NCI-H1092 treated with DMSO at 0.1 percent for 48 hours (cell line): ENCODE measurements around the gene NBAS.

Experiments
- DNase-seq: peaks from one replicate; lab custom pipeline; 2025; lab: John Stamatoyannopoulos, UW

The NBAS gene

GRCh38 chr2:15306706-15307105 lies 254.4 kb downstream of the NBAS start:
- no peak for DNase-seq

GRCh38 chr2:15303874-15304273 lies 257.3 kb downstream of the NBAS start:
- no peak for DNase-seq

- no peak for DNase-seq
Observed at GRCh38 chr2:15302154-15302553, 259.0 kb downstream of the NBAS start.

- DNase-seq, result no peak
Observed at GRCh38 chr2:15300624-15301573, 260.2 kb downstream of the NBAS start.

GRCh38 chr2:15299904-15300520 lies 261.1 kb downstream of the NBAS start:
- DNase-seq, result no peak

DNA sequence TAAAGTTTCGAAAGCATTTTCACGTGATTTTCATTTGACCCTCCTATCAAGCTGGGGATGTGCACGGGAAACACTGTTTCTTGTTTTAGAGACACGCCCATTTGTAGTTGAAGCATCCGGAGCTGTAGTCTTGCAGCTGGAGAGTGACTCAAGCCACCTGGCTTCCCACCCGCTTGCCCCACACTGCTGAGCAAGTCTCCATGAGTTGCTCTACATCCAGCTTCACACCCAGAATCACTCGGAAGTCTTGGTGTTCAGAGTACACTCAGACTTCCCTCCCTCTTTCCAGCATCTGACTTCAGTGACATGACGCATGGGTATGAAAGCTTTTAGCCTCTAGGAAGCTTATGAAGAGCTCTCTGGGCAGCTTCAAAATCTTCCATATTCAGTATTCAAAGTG lies 262.4 kb downstream of the NBAS start:
- DNase-seq, result no peak

- DNase-seq, result no peak
Observed at GRCh38 chr2:15293262-15293937, 267.7 kb downstream of the NBAS start.

DNA sequence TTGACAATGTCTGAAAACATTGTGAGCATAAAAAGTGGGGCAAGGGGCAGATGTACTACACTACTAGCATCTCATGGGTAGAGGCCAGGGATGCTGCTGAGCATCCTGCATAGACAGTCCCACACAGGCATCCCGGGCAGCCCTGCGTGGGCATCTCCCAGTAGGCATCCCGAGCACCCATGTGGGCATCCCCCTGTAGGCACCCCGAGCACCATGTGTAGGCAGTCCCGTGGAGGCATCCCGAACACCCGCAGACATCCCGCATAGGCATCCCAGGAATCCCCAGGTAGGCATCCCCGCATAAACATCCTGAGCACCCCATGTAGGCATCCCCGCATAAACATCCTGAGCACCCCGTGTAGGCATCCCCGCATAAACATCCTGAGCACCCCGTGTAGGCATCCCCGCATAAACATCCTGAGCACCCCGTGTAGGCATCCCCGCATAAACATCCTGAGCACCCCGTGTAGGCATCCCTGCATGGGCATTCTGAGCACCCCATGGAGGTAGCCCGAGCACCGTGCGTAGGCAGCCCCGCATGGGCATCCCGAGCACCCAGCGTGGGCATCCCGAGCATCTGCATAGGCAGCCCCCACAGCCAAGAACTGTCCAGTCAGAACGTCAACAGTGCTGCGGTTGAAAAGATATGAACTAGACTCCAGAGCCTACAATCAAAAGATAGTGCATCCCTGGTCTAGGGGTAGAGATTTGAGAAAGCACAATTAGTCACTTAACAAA lies 273.5 kb downstream of the NBAS start:
- no peak for DNase-seq

GRCh38 chr2:15284614-15285013 lies 276.5 kb downstream of the NBAS start:
- peak; percentile 1 for DNase-seq

DNA sequence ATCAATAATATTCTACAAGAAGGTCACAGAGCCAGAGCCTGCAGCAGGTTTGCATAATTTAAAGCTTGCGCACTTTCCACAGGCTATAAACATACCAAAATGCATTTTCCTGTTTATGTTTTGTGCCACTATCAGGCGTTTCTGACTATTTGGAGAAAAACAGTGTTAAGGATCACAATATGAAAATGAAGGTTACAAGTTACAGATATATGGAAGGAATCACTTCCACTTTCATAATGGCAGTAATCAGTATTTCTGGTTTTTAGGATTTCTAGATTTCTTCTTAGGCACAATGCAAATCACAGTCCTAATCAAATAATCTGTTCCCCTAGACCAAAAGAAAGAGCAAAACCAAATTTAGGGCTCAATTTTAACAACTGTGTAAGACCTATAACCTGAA lies 279.5 kb downstream of the NBAS start:
- DNase-seq, result no peak

DNA sequence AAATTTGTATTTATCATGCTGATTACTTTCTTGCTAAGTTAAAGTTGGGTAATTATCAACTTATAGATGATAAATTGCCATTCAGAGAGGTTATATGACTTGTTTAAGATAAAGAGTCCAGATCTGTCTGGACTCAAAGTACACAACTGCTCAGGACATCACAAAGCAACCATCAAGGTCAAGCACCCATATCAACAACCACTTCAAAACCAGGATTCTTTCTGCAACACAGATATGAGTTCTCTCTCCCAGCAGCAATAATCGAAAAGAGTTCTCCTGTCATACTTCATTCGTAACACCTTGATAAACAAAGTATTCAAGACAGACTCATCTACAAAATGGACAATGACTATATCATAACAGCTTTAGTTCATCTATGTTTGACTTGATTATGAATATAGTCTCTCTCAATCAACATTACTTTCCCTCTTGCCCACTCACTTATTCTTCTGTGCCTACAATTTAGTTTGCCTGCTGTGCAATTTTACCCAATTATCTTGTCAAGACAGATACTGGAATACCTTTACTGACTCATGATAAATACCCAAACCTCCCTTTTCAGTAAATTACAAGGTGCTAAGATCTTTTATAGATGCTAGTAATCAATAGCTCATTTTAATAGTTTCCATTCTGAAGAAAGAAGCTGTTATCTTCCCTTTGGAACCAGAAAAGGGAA lies 281.8 kb downstream of the NBAS start:
- DNase-seq, result no peak

GRCh38 chr2:15278296-15278695 lies 282.8 kb downstream of the NBAS start:
- DNase-seq, result no peak

GRCh38 chr2:15275346-15275745 lies 285.8 kb downstream of the NBAS start:
- no peak for DNase-seq

- DNase-seq, result no peak
Observed at GRCh38 chr2:15273452-15273851, 287.7 kb downstream of the NBAS start.

DNA sequence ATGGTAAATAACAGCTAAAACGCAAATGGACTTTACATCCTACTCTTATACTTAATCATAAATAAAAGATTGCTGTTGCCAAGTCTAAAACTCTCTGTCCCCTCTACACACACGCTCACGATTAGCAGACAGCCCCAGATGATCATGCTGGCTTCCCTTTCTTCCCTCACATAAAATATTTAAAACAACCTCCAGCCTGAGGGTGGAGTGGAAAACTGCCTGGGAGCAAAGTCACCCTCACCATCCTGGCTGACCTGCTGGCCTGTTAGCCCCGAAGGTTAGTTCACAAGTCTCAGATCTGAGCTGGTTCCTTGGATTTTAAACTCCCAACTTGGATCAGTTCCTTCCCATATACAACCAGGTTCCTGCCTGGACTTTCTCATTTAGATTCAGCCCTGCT lies 288.2 kb downstream of the NBAS start:
- DNase-seq, result no peak

DNA sequence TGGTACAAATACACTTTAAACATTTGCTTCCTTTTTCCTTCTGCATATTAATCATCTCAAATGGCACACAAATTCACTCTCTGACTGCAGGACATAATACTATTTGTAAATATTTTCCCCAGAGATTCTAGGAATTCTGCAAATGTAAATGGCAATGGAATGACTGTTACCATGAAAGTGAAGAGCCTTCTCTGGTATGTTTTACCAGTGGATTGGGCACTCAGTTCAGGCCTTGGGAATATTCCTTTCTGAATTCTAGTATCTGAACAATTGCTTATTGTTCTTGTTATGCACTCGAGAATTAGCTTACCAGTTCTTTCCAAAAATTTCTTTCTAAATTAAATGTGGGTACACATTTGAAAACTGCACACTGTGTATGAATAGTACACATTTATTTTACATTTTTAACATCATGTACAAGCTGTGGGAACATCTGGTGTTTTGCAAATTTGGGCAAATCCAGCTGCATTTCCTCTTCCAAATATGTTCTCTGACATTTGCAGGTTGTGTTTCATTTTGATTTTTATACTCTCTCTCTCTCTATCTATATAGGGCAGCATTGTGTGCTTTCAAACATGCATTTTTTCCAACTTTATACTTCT lies 289.1 kb downstream of the NBAS start:
- no peak for DNase-seq

DNA sequence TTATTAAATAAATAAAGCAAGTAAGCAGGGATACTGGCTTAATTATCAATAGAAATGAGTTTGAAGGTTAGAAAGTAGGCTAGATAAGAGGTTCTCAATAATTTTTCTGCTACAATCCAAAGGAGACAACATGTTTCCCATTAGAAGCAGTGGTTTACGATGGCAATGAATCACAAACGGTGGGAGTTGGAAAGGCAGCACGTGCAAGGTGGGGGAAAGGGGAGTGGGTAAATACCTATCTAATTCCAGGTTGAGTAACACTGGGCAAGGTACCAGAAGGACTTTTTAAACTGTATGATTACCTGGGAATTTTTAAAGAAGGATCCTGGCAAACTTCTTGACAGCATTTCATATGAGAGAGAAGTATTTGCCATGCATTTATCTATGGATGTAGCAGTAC lies 289.9 kb downstream of the NBAS start:
- DNase-seq, result no peak

GRCh38 chr2:15269043-15269442 lies 292.1 kb downstream of the NBAS start:
- DNase-seq, result no peak

- DNase-seq, result no peak
Observed at GRCh38 chr2:15265889-15266288, 295.2 kb downstream of the NBAS start.

DNA sequence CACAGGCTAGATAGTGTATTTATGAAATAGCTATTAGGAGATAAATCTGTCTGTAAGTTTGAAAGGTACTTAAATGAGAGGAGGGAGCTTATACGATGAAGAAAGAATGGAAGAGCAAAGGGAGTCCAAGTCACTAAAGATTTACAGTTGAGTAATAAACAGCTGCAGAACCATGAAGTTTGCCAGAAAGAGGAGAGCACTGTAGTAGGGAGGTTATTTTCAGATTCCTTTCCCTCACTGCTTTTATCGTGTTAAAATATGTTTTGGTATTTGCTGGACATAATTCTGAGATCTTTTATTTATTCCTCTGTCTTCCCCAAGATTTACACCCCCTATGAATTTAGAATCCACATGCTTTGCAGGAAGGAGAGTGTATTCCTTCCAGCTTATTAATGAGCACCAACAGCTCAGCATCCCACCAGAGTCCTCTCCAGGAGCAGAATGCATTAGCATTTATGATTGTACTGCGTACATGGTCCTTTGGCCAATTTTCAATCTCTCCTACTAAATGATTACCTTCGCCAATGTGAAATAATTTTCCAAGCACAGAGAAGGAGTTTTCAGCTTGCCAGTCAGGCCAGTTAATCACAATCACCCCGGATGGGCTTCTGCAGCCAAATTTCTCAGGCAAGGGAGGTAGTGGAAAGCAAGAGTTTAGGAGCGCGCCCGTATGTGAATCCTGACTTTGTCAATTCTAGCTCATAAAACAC lies 297.0 kb downstream of the NBAS start:
- no peak for DNase-seq

- no peak for DNase-seq
Observed at GRCh38 chr2:15262792-15263191, 298.3 kb downstream of the NBAS start.
